Parathyroid adenoma (tissue), 2 donors: Measurements from ENCODE around the gene CORO7.

Experiments used
- H2AFZ ChIP-seq: fragments of 300-600 bp; sonication (generic); one replicate; pipeline ENCODE4 v1.7.0; 2017; ENCODE audit warnings: antibody characterized with exemption, mild to moderate bottlenecking
- H3K27ac ChIP-seq: fragments of 300-600 bp; sonication (generic); one replicate; pipeline ENCODE4 v1.7.0; 2017
- H3K27me3 ChIP-seq: fragments of 300-600 bp; sonication (generic); one replicate; pipeline ENCODE4 v1.7.0; 2017; ENCODE audit warnings: low read length; ENCODE audit not compliant: control insufficient read depth, insufficient read depth
- H3K36me3 ChIP-seq: fragments of 300-600 bp; sonication (generic); one replicate; pipeline ENCODE4 v1.7.0; 2017; ENCODE audit warnings: low read length; ENCODE audit not compliant: control insufficient read depth, insufficient read depth
- H3K4me1 ChIP-seq: fragments of 300-600 bp; sonication (generic); one replicate; pipeline ENCODE4 v1.7.0; 2017; ENCODE audit warnings: control low read depth
- H3K4me2 ChIP-seq: fragments of 300-600 bp; sonication (generic); one replicate; pipeline ENCODE4 v1.7.0; 2017; ENCODE audit warnings: low read length
- H3K4me3 ChIP-seq: fragments of 300-600 bp; sonication (generic); one replicate; pipeline ENCODE4 v1.7.0; 2017; ENCODE audit warnings: low read depth, low read length
- H3K79me2 ChIP-seq: fragments of 300-600 bp; sonication (generic); one replicate; pipeline ENCODE4 v1.7.0; 2017; ENCODE audit warnings: control low read depth
- H3K9ac ChIP-seq: fragments of 300-600 bp; sonication (generic); one replicate; pipeline ENCODE4 v1.7.0; 2017; ENCODE audit warnings: mild to moderate bottlenecking
- H3K9me3 ChIP-seq: fragments of 300-600 bp; sonication (generic); one replicate; pipeline ENCODE4 v1.7.0; 2017; ENCODE audit warnings: low read length; ENCODE audit not compliant: control insufficient read depth
- TF ChIP-seq, protein P1 (sequence below): fragments of 300-600 bp; sonication (generic); IDR thresholded peaks from one replicate; pipeline ENCODE4 v1.7.0; 2017; ENCODE audit warnings: antibody characterized with exemption, mild to moderate bottlenecking
- donor health status: primary hyperparathyroidism.

Gene CORO7

DNA sequence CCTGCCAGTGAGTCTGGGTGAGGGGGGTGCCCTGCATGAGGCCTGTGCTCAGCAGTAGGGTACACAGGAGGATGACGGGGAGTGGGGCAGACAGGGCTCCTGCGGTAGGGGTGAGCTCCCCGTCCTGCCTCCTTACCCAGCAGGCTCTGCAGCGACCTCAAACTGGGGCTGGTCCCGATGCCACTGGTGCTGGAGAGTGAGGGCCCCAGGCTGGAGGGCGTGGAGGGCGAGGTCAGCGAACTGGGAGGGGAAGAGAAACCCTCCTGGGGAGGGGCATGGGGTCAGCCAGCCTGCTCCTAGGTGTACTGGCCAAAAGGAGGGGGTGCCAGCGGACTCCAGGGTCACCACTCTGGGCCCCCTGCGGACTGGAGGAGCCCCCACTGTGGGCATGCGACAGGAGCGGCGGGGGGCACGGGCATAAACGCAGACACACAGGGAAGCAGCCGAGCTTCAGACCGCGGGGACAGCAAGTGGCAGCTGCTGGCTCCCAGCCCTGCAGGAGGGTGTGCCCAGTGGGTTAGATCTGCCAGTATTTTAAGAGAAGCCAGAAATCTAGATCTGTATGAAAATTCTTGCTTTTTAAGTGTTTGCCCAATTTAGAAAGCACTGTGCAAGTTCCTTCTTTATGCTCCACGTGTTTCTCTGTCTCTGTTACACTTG, 53.8 kb downstream of the CORO7 start:
- Histone ChIP-seq H3K36me3 (no peaks in the 10 kb centered on the region), H3K27me3 (no peaks in the 10 kb centered on the region), H3K9ac (no peak overlapping the region), H2AFZ (no peak overlapping the region), H3K4me2 (no peak overlapping the region), H3K79me2 (peaks cover 8% of the 10 kb centered on the region), H3K4me1 (no peaks in the 10 kb centered on the region), H3K4me3 (no peak overlapping the region), H3K9me3 (no peaks in the 10 kb centered on the region), H3K27ac (no peak overlapping the region)
- TF ChIP-seq, protein P1, sequence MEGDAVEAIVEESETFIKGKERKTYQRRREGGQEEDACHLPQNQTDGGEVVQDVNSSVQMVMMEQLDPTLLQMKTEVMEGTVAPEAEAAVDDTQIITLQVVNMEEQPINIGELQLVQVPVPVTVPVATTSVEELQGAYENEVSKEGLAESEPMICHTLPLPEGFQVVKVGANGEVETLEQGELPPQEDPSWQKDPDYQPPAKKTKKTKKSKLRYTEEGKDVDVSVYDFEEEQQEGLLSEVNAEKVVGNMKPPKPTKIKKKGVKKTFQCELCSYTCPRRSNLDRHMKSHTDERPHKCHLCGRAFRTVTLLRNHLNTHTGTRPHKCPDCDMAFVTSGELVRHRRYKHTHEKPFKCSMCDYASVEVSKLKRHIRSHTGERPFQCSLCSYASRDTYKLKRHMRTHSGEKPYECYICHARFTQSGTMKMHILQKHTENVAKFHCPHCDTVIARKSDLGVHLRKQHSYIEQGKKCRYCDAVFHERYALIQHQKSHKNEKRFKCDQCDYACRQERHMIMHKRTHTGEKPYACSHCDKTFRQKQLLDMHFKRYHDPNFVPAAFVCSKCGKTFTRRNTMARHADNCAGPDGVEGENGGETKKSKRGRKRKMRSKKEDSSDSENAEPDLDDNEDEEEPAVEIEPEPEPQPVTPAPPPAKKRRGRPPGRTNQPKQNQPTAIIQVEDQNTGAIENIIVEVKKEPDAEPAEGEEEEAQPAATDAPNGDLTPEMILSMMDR, result no peak

DNA sequence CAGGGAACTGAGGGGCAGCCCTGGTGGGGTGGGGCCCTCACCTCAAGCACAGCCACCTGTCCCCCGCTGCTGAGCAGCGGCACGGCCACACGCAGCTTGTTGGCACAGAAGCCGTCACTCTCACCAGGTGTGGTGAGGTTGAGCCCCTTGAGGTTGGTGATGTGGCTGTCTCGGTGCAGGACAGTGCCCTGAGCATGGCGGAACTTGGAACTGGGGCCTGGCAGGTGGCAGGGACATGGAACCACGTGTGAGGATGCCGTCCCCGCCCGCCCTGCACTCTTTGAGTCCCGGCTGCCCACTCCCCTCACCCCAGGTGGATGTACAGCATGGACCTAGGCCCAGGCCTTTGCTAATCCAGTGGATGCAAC, 54.5 kb downstream of the CORO7 start:
- no peaks in the 10 kb centered on the region for H3K9me3 ChIP-seq
- H3K4me2 ChIP-seq, result no peak overlapping the region
- H3K4me1 ChIP-seq, result no peaks in the 10 kb centered on the region
- TF ChIP-seq, protein P1, result no peak
- no peak overlapping the region for H3K9ac ChIP-seq
- H3K27me3 ChIP-seq, result no peaks in the 10 kb centered on the region
- no peak overlapping the region for H3K27ac ChIP-seq
- H3K36me3 ChIP-seq, result no peaks in the 10 kb centered on the region
- peaks cover 3% of the 10 kb centered on the region for H3K79me2 ChIP-seq
- H2AFZ ChIP-seq, result no peak overlapping the region
- H3K4me3 ChIP-seq, result no peak overlapping the region

DNA sequence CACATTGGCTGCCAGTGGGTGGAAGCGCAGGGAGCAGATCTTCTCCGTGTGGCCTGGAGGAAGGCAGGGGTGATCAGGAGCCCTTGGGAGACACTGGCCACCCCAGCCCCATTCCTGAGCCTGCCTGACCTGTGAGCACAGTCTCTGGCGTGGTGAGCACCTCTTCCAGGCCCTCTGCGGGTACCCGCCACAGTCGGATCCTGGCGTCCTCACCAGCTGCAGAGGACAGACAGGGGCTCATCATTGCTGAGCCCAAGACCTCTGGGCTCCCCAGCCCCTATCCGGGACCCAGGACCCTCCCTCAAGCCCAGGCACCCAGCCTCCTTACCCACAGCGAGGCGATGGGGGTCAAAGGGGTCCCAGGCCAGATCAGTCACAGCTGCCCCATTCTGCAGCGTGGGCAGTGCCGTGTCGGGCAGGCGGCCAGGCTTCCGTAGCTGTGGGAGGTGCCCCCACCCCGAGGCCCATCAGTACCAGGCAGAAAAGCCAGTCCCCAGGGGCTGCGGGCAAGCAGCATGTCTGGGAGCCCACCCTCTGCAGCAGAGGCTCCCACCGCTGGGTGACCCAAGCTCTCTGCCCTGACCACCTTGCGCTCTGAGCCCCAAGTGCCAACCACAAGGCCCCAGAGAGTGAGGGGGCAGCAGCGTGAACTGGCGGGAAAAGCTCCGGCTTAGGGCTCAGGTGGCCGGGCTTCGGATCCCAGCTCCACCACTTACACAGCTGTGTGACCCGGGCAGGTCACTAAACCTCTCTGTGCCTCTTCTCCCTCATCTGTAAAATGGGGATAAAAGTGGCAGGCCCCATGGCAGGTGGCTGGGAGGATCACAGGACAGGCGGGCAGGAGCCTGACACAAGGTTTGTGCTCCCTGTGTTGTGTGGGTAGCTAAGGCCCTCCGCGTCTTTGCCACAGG, 55.1 kb downstream of the CORO7 start:
- TF ChIP-seq, protein P1, result no peak
- H3K36me3 ChIP-seq, result no peaks in the 10 kb centered on the region
- H3K4me1 ChIP-seq, result no peaks in the 10 kb centered on the region

DNA sequence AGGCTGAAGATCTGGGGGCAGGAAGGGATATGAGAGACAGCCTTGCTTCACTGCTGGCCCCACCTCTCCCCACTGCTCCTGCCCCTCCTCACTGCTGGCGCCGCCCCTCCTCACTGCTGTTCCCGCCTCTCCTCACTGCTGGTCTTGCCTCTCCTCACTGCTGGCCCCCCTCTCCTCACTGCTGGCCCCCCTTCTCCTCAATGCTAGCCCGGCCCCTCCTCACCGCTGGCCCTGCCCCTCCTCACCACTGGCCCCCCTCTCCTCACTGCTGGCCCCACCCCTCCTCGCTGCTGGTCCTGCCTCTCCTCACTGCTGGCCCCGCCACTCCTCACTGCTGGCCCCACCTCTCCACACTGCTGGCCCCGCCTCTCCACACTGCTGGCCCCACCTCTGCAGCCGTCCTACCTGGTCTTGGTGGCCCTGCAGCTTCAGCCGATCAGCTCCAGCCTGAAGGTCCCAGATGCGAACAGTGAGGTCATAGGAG, 55.8 kb downstream of the CORO7 start:
- no peaks in the 10 kb centered on the region for H3K27me3 ChIP-seq
- no peak overlapping the region for H2AFZ ChIP-seq
- no peak overlapping the region for H3K27ac ChIP-seq
- H3K36me3 ChIP-seq, result no peaks in the 10 kb centered on the region
- no peaks in the 10 kb centered on the region for H3K79me2 ChIP-seq
- no peak overlapping the region for H3K9ac ChIP-seq
- no peak overlapping the region for H3K4me3 ChIP-seq
- no peaks in the 10 kb centered on the region for H3K9me3 ChIP-seq
- H3K4me2 ChIP-seq, result no peak overlapping the region
- no peaks in the 10 kb centered on the region for H3K4me1 ChIP-seq
- TF ChIP-seq, protein P1, result no peak

More for the DNA sequence above, 55.1 kb downstream of the CORO7 start:
- no peaks in the 10 kb centered on the region for H3K9me3 ChIP-seq
- H3K27me3 ChIP-seq, result no peaks in the 10 kb centered on the region
- H2AFZ ChIP-seq, result no peak overlapping the region
- no peaks in the 10 kb centered on the region for H3K79me2 ChIP-seq
- H3K4me3 ChIP-seq, result no peak overlapping the region
- no peak overlapping the region for H3K4me2 ChIP-seq
- no peak overlapping the region for H3K9ac ChIP-seq
- H3K27ac ChIP-seq, result no peak overlapping the region
